Naive thymus-derived CD4-positive, alpha-beta T cell (primary cell): Measurements from ENCODE around the gene EIF3F. TPM values are rescaled to one million over a fixed set of nuclear protein-coding genes. Genes with fewer than 3 reads are reported as not detected.
A peak's percentile ranks its signal among the peaks of the same experiment; 100 is the strongest.

ENCODE experiments used
- ATAC-seq: fragments of 150-1000 bp; cut with Tn5 transposase; 2 replicates; pipeline ENCODE4 v1.10.0; 2021; ENCODE audit warnings: mild to moderate bottlenecking, moderate library complexity
- CTCF ChIA-PET: fragments of 350-600 bp; sonication (Branson Sonifier 250); formaldehyde crosslinking; loops from one replicate; lab custom pipeline; 2021; ENCODE audit warnings: antibody characterized with exemption; lab: Charles Lee
- POLR2A ChIA-PET: fragments of 350-600 bp; sonication (Branson Sonifier 250); formaldehyde crosslinking; loops from one replicate; lab custom pipeline; 2021; ENCODE audit warnings: antibody characterized with exemption, inconsistent platforms; lab: Charles Lee
- DNase-seq, 9 donors: peaks; one replicate each; pipeline versions ENCODE4 v3.0.0 to v3.0.0-alpha.2; 2020 to 2022; ENCODE audit warnings: mixed read lengths in 1 of 9
- H3K27ac ChIP-seq: one replicate; pipeline ENCODE4 v1.7.0; 2013; ENCODE audit warnings: mild to moderate bottlenecking, low read depth, low read length, moderate library complexity
- H3K27me3 ChIP-seq, 2 donors: one replicate each; pipeline ENCODE4 v1.7.0; 2013; ENCODE audit warnings: low read length in 2 of 2, mild to moderate bottlenecking in 2 of 2, moderate library complexity in 2 of 2; ENCODE audit not compliant: control insufficient read depth in 2 of 2, insufficient read depth in 2 of 2
- H3K36me3 ChIP-seq, 3 experiments: 1 replicate in 2 of 3; 2 replicates in 1 of 3; pipeline ENCODE4 v1.7.0; 2013; ENCODE audit warnings: low read length in 3 of 3, mild to moderate bottlenecking in 3 of 3, moderate library complexity in 1 of 3; ENCODE audit not compliant: insufficient read depth in 3 of 3, control insufficient read depth in 2 of 3
- H3K4me1 ChIP-seq, 2 donors: one replicate each; pipeline ENCODE4 v1.7.0; 2013; ENCODE audit warnings: low read length in 2 of 2, mild to moderate bottlenecking in 2 of 2, moderate library complexity in 1 of 2; ENCODE audit not compliant: control insufficient read depth in 2 of 2, insufficient read depth in 2 of 2
- H3K4me3 ChIP-seq: 2 replicates; pipeline ENCODE4 v1.7.0; 2013; ENCODE audit warnings: mild to moderate bottlenecking, low read length
- H3K9me3 ChIP-seq, 3 experiments: 1 replicate in 2 of 3; 2 replicates in 1 of 3; pipeline ENCODE4 v1.7.0; 2013; ENCODE audit warnings: low read length in 3 of 3; ENCODE audit not compliant: control insufficient read depth in 2 of 3
- H3K27ac Mint-ChIP-seq, 9 donors: one replicate each; pipeline ENCODE4 v1.8.0; 2020 to 2022; ENCODE audit warnings: mixed read lengths in 9 of 9, mild to moderate bottlenecking in 8 of 9, moderate library complexity in 5 of 9, inconsistent platforms in 2 of 9
- H3K27me3 Mint-ChIP-seq, 5 donors: one replicate each; pipeline ENCODE4 v1.8.0; 2021 to 2022; ENCODE audit warnings: mixed read lengths in 5 of 5, mild to moderate bottlenecking in 1 of 5
- H3K36me3 Mint-ChIP-seq, 5 donors: one replicate each; pipeline ENCODE4 v1.8.0; 2020 to 2022; ENCODE audit warnings: mixed read lengths in 5 of 5, mild to moderate bottlenecking in 3 of 5, inconsistent platforms in 1 of 5
- H3K4me1 Mint-ChIP-seq, 7 donors: one replicate each; pipeline ENCODE4 v1.8.0; 2020 to 2022; ENCODE audit warnings: mixed read lengths in 7 of 7, mild to moderate bottlenecking in 3 of 7, inconsistent platforms in 1 of 7
- H3K4me3 Mint-ChIP-seq, 10 donors: one replicate each; pipeline ENCODE4 v1.8.0; 2020 to 2022; ENCODE audit warnings: mild to moderate bottlenecking in 10 of 10, mixed read lengths in 10 of 10, moderate library complexity in 6 of 10, inconsistent platforms in 2 of 10
- H3K9me3 Mint-ChIP-seq, 11 donors: one replicate each; pipeline ENCODE4 v1.8.0; 2020 to 2022; ENCODE audit warnings: mixed read lengths in 11 of 11, mild to moderate bottlenecking in 4 of 11, inconsistent platforms in 1 of 11, moderate library complexity in 1 of 11
- intact Hi-C, 2 donors: fragments of 100-400 bp; cut with micrococcal nuclease; formaldehyde crosslinking; loops; one replicate each; pipeline ENCODE4 v1.15.1; 2023
- polyA plus RNA-seq, 2 donors: library from polyadenylated mRNA; unstranded; fragments of 300-500 nt; fragmentation: Illumina TruSeq; gene quantifications; one replicate each; pipeline ENCODE4 v1.2.3, GENCODE V29; 2021
- total RNA-seq, 6 experiments: library from RNA in 5 of 6; stranded (reverse) in 5 of 6; gene quantifications; 1 replicate in 5 of 6; 2 replicates in 1 of 6; pipeline ENCODE4 v1.2.3 and lab custom pipeline; 2021 to 2026

The EIF3F gene
- total and polyA plus RNA-seq, 7 experiments from 2014 or later, result 222 to 555 (median 358) TPM

DNA sequence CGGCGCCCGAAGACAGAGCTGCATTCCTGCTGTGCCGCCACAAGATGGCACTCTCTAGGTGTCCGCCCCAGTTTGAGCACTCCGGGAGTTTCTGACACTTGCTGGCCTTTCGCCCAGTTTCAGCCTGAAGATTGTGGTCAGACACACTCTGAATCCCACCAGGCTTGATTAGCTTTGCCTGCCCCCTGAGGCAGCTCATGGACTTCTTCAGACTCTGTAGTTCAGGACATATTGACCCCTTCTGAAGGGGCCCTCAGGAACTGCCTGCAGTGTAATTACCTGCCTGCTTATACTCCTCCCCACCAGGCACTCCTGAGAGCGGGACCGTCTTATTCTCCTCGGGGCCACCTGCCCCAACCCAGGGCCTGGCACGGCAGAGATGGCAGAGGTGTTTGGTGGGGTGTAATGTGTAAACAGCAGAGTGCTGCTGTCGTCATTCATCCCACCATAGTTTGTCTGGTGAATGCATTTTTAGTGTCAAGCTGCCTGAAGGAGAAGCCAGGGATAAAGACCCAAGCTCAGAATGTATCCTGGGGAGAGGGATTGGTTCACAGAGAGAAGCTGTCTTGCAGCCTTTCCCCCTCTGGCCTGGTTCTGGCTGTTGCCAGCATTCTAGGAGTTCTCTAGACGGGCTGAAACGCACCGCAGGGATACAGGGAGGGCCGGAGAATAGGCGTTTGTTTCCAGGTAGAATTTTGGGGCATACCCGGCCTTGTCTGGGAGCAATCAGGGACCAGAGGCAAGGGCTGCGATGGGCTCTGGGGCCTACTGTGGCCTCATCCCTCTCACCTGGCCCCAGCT is 46.4 kb downstream of the EIF3F start:
- intact Hi-C loops, result loop anchor here (1.0 to 2.0 kb wide), 3 partner anchors 27 to 66 kb away; no protein-coding TSS in a partner anchor
- Histone ChIP-seq H3K9me3 (no peaks in the 10 kb centered on the region), H3K4me3 (no peak overlapping the region), H3K27me3 (peaks cover 0 to 5% of the 10 kb centered on the region in 2 donors), H3K4me1 (no peaks in the 10 kb centered on the region), H3K36me3 (no peaks in the 10 kb centered on the region), H3K27ac (no peak overlapping the region)
- Mint-ChIP-seq H3K27me3 (peaks cover 5 to 43% (median 31%) of the 10 kb centered on the region in 5 donors), H3K36me3 (no peaks in the 10 kb centered on the region), H3K27ac (no peak overlapping the region), H3K4me3 (peak overlapping the region in 5 of 10 donors; percentile 8 to 37 (median 33)), H3K9me3 (no peaks in the 10 kb centered on the region), H3K4me1 (peaks cover 0 to 8% (median 5%) of the 10 kb centered on the region in 7 donors)
- ChIA-PET POLR2A (no interaction called here), CTCF (interaction anchor here (0.8 to 3.2 kb wide), 5 partner anchors 10 to 71 kb away, joined by 3 to 36 read pairs (median 4); no protein-coding TSS in a partner anchor)
- peak; percentile 83 for ATAC-seq
- peak in 7 of 9 donors; percentile 28 to 49 (median 39) for DNase-seq

- ChIA-PET CTCF (interaction anchor here (0.8 to 3.2 kb wide), 3 partner anchors 10 to 65 kb away, joined by 3 to 36 read pairs (median 4); no protein-coding TSS in a partner anchor), POLR2A (no interaction called here)
- peaks cover 0 to 5% of the 10 kb centered on the region in 2 donors for H3K27me3 ChIP-seq
- H3K9me3 ChIP-seq, result no peaks in the 10 kb centered on the region
- no peak for DNase-seq
- H3K27ac ChIP-seq, result no peak overlapping the region
- Mint-ChIP-seq H3K4me1 (peaks cover 0 to 8% (median 5%) of the 10 kb centered on the region in 7 donors), H3K36me3 (no peaks in the 10 kb centered on the region), H3K4me3 (no peak overlapping the region), H3K27me3 (peaks cover 5 to 43% (median 31%) of the 10 kb centered on the region in 5 donors), H3K27ac (no peak overlapping the region), H3K9me3 (no peaks in the 10 kb centered on the region)
- H3K4me1 ChIP-seq, result no peaks in the 10 kb centered on the region
- intact Hi-C loops, result no loop called here
- no peaks in the 10 kb centered on the region for H3K36me3 ChIP-seq
- ATAC-seq, result no peak
- H3K4me3 ChIP-seq, result no peak overlapping the region
These were observed 47.0 kb downstream of the EIF3F start for GRCh38 chr11:8034106-8034585.

DNA sequence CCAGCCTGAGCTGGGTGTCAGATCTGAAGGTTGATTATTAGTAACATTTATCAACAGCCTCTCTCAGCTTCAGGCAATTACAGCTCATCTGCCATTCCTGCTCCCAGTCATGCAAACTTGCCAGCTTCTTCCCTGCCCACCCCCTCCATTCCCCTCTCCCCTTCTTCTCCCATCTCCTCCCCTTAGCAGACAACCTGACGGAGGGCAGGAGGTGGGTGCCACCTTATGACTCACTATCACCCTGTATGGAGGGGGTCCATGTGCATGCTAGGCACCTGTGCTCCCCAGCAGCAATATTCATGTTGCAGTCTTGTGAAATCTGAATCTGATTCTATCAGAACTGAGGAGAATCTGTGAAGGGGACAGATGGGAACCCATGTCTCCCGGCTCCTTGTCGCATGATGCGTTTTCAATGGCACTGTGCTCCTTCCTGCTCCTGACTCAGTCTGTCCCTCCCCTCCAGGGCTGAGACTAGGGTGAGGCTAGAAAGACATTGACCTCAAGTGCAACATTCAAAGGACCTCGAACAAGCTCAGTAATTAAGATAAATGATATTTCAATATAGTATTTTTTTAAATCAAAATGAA is 47.6 kb downstream of the EIF3F start:
- POLR2A ChIA-PET, result no interaction called here
- no peak overlapping the region for H3K4me3 ChIP-seq
- Mint-ChIP-seq H3K9me3 (peaks cover 0 to 1% (median 0%) of the 10 kb centered on the region in 11 donors), H3K4me3 (no peak overlapping the region), H3K27me3 (peaks cover 5 to 38% (median 31%) of the 10 kb centered on the region in 5 donors), H3K36me3 (no peaks in the 10 kb centered on the region), H3K4me1 (peaks cover 0 to 8% (median 5%) of the 10 kb centered on the region in 7 donors), H3K27ac (no peak overlapping the region)
- CTCF ChIA-PET, result interaction anchor here (3.2 kb wide), 1 partner anchor 65 kb away, joined by 36 read pairs; no protein-coding TSS in a partner anchor
- no peak overlapping the region for H3K27ac ChIP-seq
- H3K27me3 ChIP-seq, result peaks cover 0 to 5% of the 10 kb centered on the region in 2 donors
- intact Hi-C loops, result no loop called here
- no peak for ATAC-seq
- H3K9me3 ChIP-seq, result no peaks in the 10 kb centered on the region
- H3K4me1 ChIP-seq, result no peaks in the 10 kb centered on the region
- H3K36me3 ChIP-seq, result no peaks in the 10 kb centered on the region
- no peak for DNase-seq

- H3K27me3 ChIP-seq, result peaks cover 0 to 5% of the 10 kb centered on the region in 2 donors
- POLR2A ChIA-PET, result no interaction called here
These were observed 48.2 kb downstream of the EIF3F start for GRCh38 chr11:8035200-8035855.

DNA sequence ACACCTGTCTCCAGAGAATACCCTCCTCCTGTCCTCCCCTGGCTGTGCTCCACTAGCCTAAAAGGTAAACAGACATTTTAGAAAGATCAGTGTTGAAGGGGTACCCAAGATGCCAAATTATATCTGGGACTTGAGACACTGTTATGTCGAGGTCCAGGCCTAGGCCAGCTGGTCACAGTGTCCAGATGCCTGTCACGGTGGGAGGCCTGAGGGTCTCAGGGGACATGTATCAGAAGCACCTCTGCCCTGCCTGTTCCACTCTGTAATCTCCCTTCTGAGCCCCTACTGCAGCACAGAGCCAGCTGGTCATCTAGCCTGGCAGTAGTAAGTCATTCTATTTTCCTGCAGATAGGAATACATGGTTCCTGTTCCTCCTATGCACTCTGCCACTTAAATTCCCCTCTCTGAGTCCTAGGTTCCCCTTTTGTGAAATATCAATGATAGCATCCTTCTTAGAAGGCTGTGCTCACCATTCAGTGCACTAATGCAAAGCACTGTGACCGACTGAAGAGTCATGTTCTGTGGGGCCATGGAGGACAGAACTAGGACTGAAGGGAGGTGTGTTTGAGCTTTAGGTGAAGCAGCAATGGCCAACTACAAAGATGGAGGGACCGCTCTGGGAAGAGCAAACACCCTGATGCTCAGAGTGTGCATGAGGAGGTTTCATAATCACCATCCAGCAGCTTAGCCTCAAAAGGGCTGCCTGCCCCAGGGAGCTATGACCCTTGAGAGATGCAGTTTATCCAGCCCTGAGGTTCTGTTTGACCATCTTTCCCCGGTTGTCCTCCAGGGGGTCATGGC is 49.1 kb downstream of the EIF3F start:
- H3K4me1 Mint-ChIP-seq, result peaks cover 0 to 8% (median 5%) of the 10 kb centered on the region in 7 donors
- H3K36me3 Mint-ChIP-seq, result no peaks in the 10 kb centered on the region
- ATAC-seq (no peak), DNase-seq (no peak)
- no peaks in the 10 kb centered on the region for H3K4me1 ChIP-seq
- H3K9me3 Mint-ChIP-seq, result peaks cover 0 to 1% (median 0%) of the 10 kb centered on the region in 11 donors
- peaks cover 0 to 5% of the 10 kb centered on the region in 2 donors for H3K27me3 ChIP-seq
- ChIA-PET CTCF (interaction anchor here (1.2 kb wide), 1 partner anchor 29 kb away, joined by 3 read pairs; no protein-coding TSS in a partner anchor), POLR2A (no interaction called here)
- no peaks in the 10 kb centered on the region for H3K36me3 ChIP-seq
- H3K27ac Mint-ChIP-seq, result no peak overlapping the region
- no peaks in the 10 kb centered on the region for H3K9me3 ChIP-seq
- no peak overlapping the region for H3K27ac ChIP-seq
- H3K27me3 Mint-ChIP-seq, result peaks cover 5 to 24% (median 23%) of the 10 kb centered on the region in 5 donors
- H3K4me3 ChIP-seq, result no peak overlapping the region
- intact Hi-C loops, result no loop called here
- H3K4me3 Mint-ChIP-seq, result no peak overlapping the region

More at GRCh38 chr11:8035200-8035855, 48.2 kb downstream of the EIF3F start:
- no peak for ATAC-seq
- intact Hi-C loops, result no loop called here
- Histone ChIP-seq H3K36me3 (no peaks in the 10 kb centered on the region), H3K4me1 (no peaks in the 10 kb centered on the region), H3K27ac (no peak overlapping the region), H3K9me3 (no peaks in the 10 kb centered on the region), H3K4me3 (no peak overlapping the region)
- CTCF ChIA-PET, result interaction anchor here (3.2 kb wide), 1 partner anchor 64 kb away, joined by 36 read pairs; no protein-coding TSS in a partner anchor
- H3K4me3 Mint-ChIP-seq, result no peak overlapping the region
- H3K9me3 Mint-ChIP-seq, result peaks cover 0 to 1% (median 0%) of the 10 kb centered on the region in 11 donors
- no peak for DNase-seq
- H3K27ac Mint-ChIP-seq, result no peak overlapping the region
- H3K4me1 Mint-ChIP-seq, result peaks cover 0 to 8% (median 5%) of the 10 kb centered on the region in 7 donors
- peaks cover 5 to 33% (median 31%) of the 10 kb centered on the region in 5 donors for H3K27me3 Mint-ChIP-seq
- no peaks in the 10 kb centered on the region for H3K36me3 Mint-ChIP-seq
